Measurements from ENCODE around the gene SLC8A1.

- TF ChIP-seq CTCF (IDR thresholded peaks at IDR 0.05): no peak
- TF ChIP-seq EZH2phosphoT487 (IDR thresholded peaks at IDR 0.05): no peak
- TF ChIP-seq EZH2 (IDR thresholded peaks at IDR 0.05): no peak
Measured at GRCh38 chr2:40285391-40285790, 166.5 kb downstream of the SLC8A1 start.

Measured in neural progenitor cell (in vitro differentiated cells).